Suprapubic skin (tissue), 4 donors: ENCODE measurements around the gene NFX1.

Experiments
- EP300 ChIP-seq: sonication (generic); formaldehyde crosslinking; IDR thresholded peaks from one replicate; pipeline ENCODE4 v1.6.1; 2017; ENCODE audit warnings: antibody characterized with exemption
- POLR2A ChIP-seq, 2 donors: fragments of 450-650 bp; IDR thresholded peaks; one replicate each; pipeline ENCODE4 v1.6.1; 2017; ENCODE audit warnings: antibody characterized with exemption in 2 of 2, mild to moderate bottlenecking in 2 of 2, moderate library complexity in 2 of 2
- POLR2AphosphoS5 ChIP-seq, 3 donors: sonication (generic); formaldehyde crosslinking; IDR thresholded peaks; one replicate each; pipeline ENCODE4 v1.6.1; 2017; ENCODE audit warnings: antibody characterized with exemption in 3 of 3
- TF ChIP-seq, protein P1 (sequence below), 2 donors: fragments of 200-600 bp in 1 of 2; fragments of 450-650 bp in 1 of 2; sonication (generic) in 1 of 2; IDR thresholded peaks; one replicate each; pipeline ENCODE4 v1.5.1; 2016 to 2019; ENCODE audit warnings: antibody characterized with exemption in 2 of 2, mild to moderate bottlenecking in 1 of 2, moderate library complexity in 1 of 2

DNA sequence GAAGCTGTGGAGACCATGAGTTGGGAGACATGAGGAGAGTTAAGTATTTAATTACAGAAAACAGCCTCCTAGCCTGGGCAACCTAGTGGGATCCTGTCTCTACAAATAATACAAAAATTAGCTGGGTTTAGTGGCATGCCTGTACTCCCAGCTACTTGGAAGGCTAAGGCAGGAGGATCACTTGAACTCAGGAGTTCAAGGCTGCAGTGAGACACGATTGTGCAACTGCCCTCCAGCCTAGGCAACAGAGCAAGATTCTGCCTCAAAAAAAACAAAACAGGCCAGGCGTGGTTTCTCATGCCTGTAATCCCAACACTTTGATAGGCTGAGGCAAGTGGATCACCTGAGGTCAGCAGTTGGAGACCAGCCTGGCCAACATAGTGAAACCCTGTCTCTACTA is 59.4 kb downstream of the NFX1 start:
- TF ChIP-seq, protein P1, sequence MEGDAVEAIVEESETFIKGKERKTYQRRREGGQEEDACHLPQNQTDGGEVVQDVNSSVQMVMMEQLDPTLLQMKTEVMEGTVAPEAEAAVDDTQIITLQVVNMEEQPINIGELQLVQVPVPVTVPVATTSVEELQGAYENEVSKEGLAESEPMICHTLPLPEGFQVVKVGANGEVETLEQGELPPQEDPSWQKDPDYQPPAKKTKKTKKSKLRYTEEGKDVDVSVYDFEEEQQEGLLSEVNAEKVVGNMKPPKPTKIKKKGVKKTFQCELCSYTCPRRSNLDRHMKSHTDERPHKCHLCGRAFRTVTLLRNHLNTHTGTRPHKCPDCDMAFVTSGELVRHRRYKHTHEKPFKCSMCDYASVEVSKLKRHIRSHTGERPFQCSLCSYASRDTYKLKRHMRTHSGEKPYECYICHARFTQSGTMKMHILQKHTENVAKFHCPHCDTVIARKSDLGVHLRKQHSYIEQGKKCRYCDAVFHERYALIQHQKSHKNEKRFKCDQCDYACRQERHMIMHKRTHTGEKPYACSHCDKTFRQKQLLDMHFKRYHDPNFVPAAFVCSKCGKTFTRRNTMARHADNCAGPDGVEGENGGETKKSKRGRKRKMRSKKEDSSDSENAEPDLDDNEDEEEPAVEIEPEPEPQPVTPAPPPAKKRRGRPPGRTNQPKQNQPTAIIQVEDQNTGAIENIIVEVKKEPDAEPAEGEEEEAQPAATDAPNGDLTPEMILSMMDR (IDR thresholded peaks at IDR 0.05): no peak
- TF ChIP-seq POLR2AphosphoS5 (IDR thresholded peaks at IDR 0.05) (no peak), POLR2A (IDR thresholded peaks at IDR 0.05) (no peak), EP300 (no peak)
